WTC11 (cell line): ENCODE results near the gene TRPM8. TPM values are rescaled to one million over a fixed set of nuclear protein-coding genes. Genes with fewer than 3 reads are reported as not detected.

ENCODE experiments used
- ATAC-seq: fragments of 200-7000 bp; cut with Tn5 transposase; 2 replicates; pipeline ENCODE4 v1.10.0; 2021; ENCODE audit warnings: mild to moderate bottlenecking, moderate library complexity
- CTCF ChIA-PET: fragments of 300-600 bp; sonication (Branson Sonifier 250); formaldehyde crosslinking; loops from one replicate; lab custom pipeline; 2021; ENCODE audit warnings: antibody characterized with exemption; lab: Charles Lee
- POLR2A ChIA-PET: fragments of 350-600 bp; sonication (Branson Sonifier 250); formaldehyde crosslinking; loops from one replicate; lab custom pipeline; 2021; ENCODE audit warnings: antibody characterized with exemption; lab: Charles Lee
- DNase-seq: peaks from one replicate; pipeline ENCODE4 v3.0.0; 2021; ENCODE audit warnings: low spot score
- H3K27ac Mint-ChIP-seq: 2 replicates; pipeline ENCODE4 v1.8.0; 2021; ENCODE audit warnings: mixed read lengths
- H3K27me3 Mint-ChIP-seq: 2 replicates; pipeline ENCODE4 v1.8.0; 2021; ENCODE audit warnings: low read depth, mild to moderate bottlenecking, moderate library complexity, mixed read lengths
- H3K36me3 Mint-ChIP-seq: 2 replicates; pipeline ENCODE4 v1.8.0; 2021; ENCODE audit warnings: mixed read lengths
- H3K4me1 Mint-ChIP-seq: 2 replicates; pipeline ENCODE4 v1.8.0; 2022; ENCODE audit warnings: mixed read lengths
- H3K4me3 Mint-ChIP-seq: 2 replicates; pipeline ENCODE4 v1.8.0; 2021; ENCODE audit warnings: mild to moderate bottlenecking, moderate library complexity, mixed read lengths
- H3K9me3 Mint-ChIP-seq: 2 replicates; pipeline ENCODE4 v1.8.0; 2021; ENCODE audit warnings: mixed read lengths
- AFF4 ChIP-seq: sonication (generic); formaldehyde crosslinking; IDR thresholded peaks from 2 replicates; pipeline ENCODE4 v1.8.1; 2023; ENCODE audit warnings: mild to moderate bottlenecking, missing genetic modification reagents, borderline replicate concordance
- CTCF ChIP-seq: fragments of 200-600 bp; IDR thresholded peaks from 2 replicates; pipeline ENCODE4 v1.8.0; 2022; ENCODE audit warnings: antibody characterized with exemption
- E2F1 ChIP-seq: sonication (generic); formaldehyde crosslinking; IDR thresholded peaks from 2 replicates; pipeline ENCODE4 v1.8.0; 2022; ENCODE audit warnings: mild to moderate bottlenecking, missing genetic modification reagents
- KAT7 ChIP-seq: sonication (generic); formaldehyde crosslinking; IDR thresholded peaks from 2 replicates; pipeline ENCODE4 v1.8.1; 2023; ENCODE audit warnings: missing genetic modification reagents, mild to moderate bottlenecking, borderline replicate concordance
- MLX ChIP-seq: sonication (generic); formaldehyde crosslinking; IDR thresholded peaks from 2 replicates; pipeline ENCODE4 v1.8.1; 2023; ENCODE audit warnings: mild to moderate bottlenecking, missing genetic modification reagents, moderate library complexity
- NFYB ChIP-seq: sonication (generic); formaldehyde crosslinking; conservative IDR thresholded peaks from 2 replicates; pipeline ENCODE4 v1.8.0; 2022; ENCODE audit warnings: low read depth, missing genetic modification reagents
- PRDM15 ChIP-seq: sonication (generic); formaldehyde crosslinking; IDR thresholded peaks from 2 replicates; pipeline ENCODE4 v1.8.0; 2022; ENCODE audit warnings: missing genetic modification reagents
- TCF7 ChIP-seq: sonication (generic); formaldehyde crosslinking; IDR thresholded peaks from 2 replicates; pipeline ENCODE4 v1.8.0; 2022; ENCODE audit warnings: mild to moderate bottlenecking, low read depth, missing genetic modification reagents, moderate library complexity
- TP53 ChIP-seq: sonication (generic); formaldehyde crosslinking; IDR thresholded peaks from 2 replicates; pipeline ENCODE4 v1.8.1; 2023; ENCODE audit warnings: mild to moderate bottlenecking, missing genetic modification reagents
- total RNA-seq: library from RNA; stranded (reverse); gene quantifications from 3 replicates; pipeline ENCODE4 v1.2.3, GENCODE V29; 2021
- TF ChIP-seq, protein P1 (sequence below): sonication (generic); formaldehyde crosslinking; IDR thresholded peaks from 2 replicates; pipeline ENCODE4 v1.8.1; 2022; ENCODE audit warnings: low read depth, missing genetic modification reagents, borderline replicate concordance

TRPM8 gene
- total RNA-seq, 1 experiment from 2014 or later, result 0.26 TPM

DNA sequence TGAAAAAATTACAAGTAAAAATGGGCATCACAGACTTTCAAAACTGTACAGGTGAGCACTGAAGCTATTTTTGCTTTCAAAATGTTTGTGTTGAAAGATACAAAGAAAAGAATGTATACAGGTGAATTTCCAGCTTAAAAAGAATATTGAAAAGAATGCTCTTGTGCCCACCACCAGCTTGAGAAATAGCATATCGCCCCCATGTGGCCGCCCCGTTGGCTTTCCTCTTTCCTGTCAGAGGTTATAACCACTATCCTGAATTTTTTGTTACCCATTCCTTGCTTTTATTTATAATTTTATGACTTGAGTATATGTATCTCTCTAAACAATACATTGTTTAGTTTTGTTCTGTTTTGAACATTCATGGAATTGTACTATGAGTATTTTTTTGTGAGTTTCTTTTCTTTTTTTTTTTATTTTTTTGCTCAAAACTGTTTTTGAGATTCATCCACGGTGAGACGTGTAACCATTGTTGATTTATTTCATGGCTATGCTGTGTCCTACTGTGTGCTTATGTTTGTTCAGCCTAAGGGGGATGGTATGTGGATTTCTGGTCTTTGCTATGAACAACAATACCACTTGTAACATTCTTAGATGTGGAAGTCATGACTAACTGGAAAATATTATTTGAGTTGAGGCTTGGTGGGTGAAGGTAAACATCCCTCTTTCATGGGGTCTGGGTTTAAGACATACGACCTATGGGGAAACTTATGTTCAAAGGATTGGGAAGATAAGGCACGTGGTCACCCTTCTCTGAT, 11.6 kb downstream of the TRPM8 start:
- Mint-ChIP-seq H3K9me3 (no peaks in the 10 kb centered on the region), H3K27ac (peak overlapping the region; percentile 34; the same call in 1 of the 2 replicates), H3K27me3 (no peaks in the 10 kb centered on the region), H3K36me3 (no peaks in the 10 kb centered on the region), H3K4me3 (no peak overlapping the region), H3K4me1 (peaks cover 26% of the 10 kb centered on the region)
- ChIA-PET CTCF (interaction anchor here (0.6 to 2.1 kb wide), 17 partner anchors 8 to 320 kb away, joined by 3 to 13 read pairs (median 4); partner anchors contain the start of genes MSL3B and TRPM8), POLR2A (no interaction called here)
- 0 out of 2 replicates have a peak, but pooled peaks have one; percentile 19 for ATAC-seq
- TF ChIP-seq CTCF (peak; percentile 50; the same call in 1 of the 2 replicates), TP53 (CRISPR knock-in tag) (no peak)
- DNase-seq, result peak; percentile 67

DNA sequence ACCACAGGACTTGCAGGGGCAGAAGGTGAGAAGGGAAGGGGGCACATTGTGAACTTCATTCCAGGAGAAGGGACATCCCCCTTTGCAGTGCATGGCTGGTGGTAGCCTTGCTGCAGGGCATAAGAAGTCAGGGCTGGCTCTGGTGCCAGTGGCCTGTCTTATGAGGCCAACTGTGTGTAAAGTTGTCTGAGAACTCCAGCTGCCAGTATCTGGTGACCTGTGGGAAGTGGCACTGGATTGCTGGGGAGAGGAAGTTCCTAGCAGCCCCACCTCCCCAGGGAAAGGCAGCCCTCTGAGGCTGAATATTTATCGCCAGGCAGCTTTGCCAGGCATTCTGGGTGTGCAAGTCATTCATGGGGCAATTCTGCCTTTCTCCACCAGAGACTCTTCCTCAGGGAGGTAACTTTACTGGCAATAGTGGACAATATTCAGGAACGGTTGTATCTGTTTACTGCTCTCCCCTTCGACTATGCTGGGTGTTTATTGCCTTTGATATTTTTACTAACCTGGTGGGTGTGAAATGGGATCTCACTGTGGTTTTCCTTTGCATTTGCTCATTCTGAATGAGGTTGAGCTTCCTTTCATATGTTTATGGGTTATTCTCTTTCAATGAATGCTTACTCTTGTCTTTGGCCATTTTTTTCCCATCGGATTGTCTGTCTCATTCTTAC, 12.3 kb downstream of the TRPM8 start:
- peak overlapping the region; percentile 34; the same call in 1 of the 2 replicates for H3K27ac Mint-ChIP-seq
- ChIA-PET POLR2A (interaction anchor here (0.5 kb wide), 1 partner anchor 520 kb away, joined by 8 read pairs; no protein-coding TSS in a partner anchor), CTCF (interaction anchor here (0.6 to 2.1 kb wide), 6 partner anchors 11 to 101 kb away, joined by 3 to 13 read pairs (median 4); no protein-coding TSS in a partner anchor)
- DNase-seq (peak; percentile 21), ATAC-seq (peak; percentile 84)
- peaks cover 26% of the 10 kb centered on the region for H3K4me1 Mint-ChIP-seq
- TF ChIP-seq, protein P1, sequence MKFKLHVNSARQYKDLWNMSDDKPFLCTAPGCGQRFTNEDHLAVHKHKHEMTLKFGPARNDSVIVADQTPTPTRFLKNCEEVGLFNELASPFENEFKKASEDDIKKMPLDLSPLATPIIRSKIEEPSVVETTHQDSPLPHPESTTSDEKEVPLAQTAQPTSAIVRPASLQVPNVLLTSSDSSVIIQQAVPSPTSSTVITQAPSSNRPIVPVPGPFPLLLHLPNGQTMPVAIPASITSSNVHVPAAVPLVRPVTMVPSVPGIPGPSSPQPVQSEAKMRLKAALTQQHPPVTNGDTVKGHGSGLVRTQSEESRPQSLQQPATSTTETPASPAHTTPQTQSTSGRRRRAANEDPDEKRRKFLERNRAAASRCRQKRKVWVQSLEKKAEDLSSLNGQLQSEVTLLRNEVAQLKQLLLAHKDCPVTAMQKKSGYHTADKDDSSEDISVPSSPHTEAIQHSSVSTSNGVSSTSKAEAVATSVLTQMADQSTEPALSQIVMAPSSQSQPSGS (CRISPR knock-in tag), result no peak
- TF ChIP-seq MLX, result no peak
- TF ChIP-seq AFF4, result no peak
- no peak for TF ChIP-seq TCF7 (CRISPR knock-in tag)
- no peak for TF ChIP-seq E2F1 (CRISPR knock-in tag)
- TF ChIP-seq KAT7 (CRISPR knock-in tag), result no peak
- peak; percentile 80 for TF ChIP-seq PRDM15 (CRISPR knock-in tag)
- no peak for TF ChIP-seq NFYB
- H3K36me3 Mint-ChIP-seq, result no peaks in the 10 kb centered on the region
- H3K9me3 Mint-ChIP-seq, result no peaks in the 10 kb centered on the region
- no peaks in the 10 kb centered on the region for H3K27me3 Mint-ChIP-seq
- H3K4me3 Mint-ChIP-seq, result no peak overlapping the region; the same call in 1 of the 2 replicates
